PFSK-1 (cell line): ENCODE results near the gene REV3L.

Source experiments
- FOXP2 ChIP-seq: optimal IDR thresholded peaks from 2 replicates; pipeline ENCODE3; 2011; ENCODE audit warnings: borderline replicate concordance, control low read depth, inconsistent platforms; ENCODE audit not compliant: insufficient read depth; ENCODE audit errors: extremely low read length, extremely low read depth
- POLR2AphosphoS5 ChIP-seq: IDR thresholded peaks from 2 replicates; pipeline ENCODE4 v1.6.1; 2012; ENCODE audit warnings: low read depth, mild to moderate bottlenecking, control low read depth, low read length, moderate library complexity
- SIN3A ChIP-seq: IDR thresholded peaks from 2 replicates; pipeline ENCODE4 v1.6.1; 2012; ENCODE audit warnings: mild to moderate bottlenecking, low read length, moderate library complexity, borderline replicate concordance; ENCODE audit not compliant: insufficient read depth
- TAF1 ChIP-seq: IDR thresholded peaks from 2 replicates; pipeline ENCODE4 v1.6.1; 2012; ENCODE audit warnings: low read length, control low read depth, borderline replicate concordance; ENCODE audit not compliant: insufficient read depth
- TF ChIP-seq, protein P1 (sequence below), 2 experiments: IDR thresholded peaks; 2 replicates each; pipeline versions ENCODE4 v1.6.1 to v1.8.0; 2011 to 2012; ENCODE audit warnings: low read depth in 2 of 2, low read length in 2 of 2, control low read depth in 1 of 2, inconsistent platforms in 1 of 2, mild to moderate bottlenecking in 1 of 2, moderate library complexity in 1 of 2; ENCODE audit not compliant: insufficient read depth in 1 of 2

The REV3L gene

DNA sequence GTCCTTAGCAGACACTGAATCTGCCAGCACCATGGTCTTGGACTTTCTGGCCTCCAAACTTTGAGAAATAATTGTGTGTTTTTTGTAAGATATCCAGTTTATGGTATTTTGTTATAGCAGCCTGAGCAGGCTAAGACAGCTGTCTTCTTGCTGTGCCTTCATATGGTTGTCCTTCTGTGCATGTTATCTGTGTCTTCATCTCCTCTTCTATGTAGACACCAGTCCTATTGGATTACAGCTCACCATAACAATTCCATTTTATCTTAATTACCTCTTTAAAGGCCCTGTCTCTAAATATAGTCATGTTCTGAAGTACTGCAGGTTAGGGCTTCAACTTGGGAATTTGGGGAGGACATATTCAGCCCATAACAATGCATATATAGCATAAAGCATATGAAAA, 44.3 kb upstream of the REV3L start:
- TF ChIP-seq, protein P1, sequence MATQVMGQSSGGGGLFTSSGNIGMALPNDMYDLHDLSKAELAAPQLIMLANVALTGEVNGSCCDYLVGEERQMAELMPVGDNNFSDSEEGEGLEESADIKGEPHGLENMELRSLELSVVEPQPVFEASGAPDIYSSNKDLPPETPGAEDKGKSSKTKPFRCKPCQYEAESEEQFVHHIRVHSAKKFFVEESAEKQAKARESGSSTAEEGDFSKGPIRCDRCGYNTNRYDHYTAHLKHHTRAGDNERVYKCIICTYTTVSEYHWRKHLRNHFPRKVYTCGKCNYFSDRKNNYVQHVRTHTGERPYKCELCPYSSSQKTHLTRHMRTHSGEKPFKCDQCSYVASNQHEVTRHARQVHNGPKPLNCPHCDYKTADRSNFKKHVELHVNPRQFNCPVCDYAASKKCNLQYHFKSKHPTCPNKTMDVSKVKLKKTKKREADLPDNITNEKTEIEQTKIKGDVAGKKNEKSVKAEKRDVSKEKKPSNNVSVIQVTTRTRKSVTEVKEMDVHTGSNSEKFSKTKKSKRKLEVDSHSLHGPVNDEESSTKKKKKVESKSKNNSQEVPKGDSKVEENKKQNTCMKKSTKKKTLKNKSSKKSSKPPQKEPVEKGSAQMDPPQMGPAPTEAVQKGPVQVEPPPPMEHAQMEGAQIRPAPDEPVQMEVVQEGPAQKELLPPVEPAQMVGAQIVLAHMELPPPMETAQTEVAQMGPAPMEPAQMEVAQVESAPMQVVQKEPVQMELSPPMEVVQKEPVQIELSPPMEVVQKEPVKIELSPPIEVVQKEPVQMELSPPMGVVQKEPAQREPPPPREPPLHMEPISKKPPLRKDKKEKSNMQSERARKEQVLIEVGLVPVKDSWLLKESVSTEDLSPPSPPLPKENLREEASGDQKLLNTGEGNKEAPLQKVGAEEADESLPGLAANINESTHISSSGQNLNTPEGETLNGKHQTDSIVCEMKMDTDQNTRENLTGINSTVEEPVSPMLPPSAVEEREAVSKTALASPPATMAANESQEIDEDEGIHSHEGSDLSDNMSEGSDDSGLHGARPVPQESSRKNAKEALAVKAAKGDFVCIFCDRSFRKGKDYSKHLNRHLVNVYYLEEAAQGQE (IDR thresholded peaks at IDR 0.05; ENCODE audit: insufficient read depth in 1 of 2, low read depth in 2 of 2, low read length in 2 of 2) = no peak
- no peak for TF ChIP-seq FOXP2
- TF ChIP-seq TAF1 = no peak
- no peak for TF ChIP-seq POLR2AphosphoS5
- TF ChIP-seq SIN3A = no peak

DNA sequence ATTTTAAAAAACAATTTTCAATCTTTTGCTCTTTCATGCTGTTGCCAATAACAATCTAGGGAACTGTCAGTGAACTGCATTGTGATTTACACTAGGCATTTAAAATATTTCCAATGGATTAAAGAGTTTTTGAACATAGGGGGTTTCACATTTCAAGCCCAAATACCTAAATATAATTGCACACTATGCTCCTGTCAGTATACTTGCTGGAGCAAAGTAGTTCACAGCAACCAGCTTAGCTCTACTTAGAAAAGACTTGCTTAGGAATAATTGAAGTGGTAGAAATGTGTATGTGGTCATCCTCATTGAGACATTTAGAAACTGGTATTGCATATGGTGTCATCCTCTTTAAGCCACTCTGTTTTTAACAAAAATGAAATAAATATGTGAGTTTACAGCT, 41.7 kb upstream of the REV3L start:
- TF ChIP-seq, protein P1 (IDR thresholded peaks at IDR 0.05; ENCODE audit: insufficient read depth in 1 of 2, low read depth in 2 of 2, low read length in 2 of 2) = no peak
- TF ChIP-seq POLR2AphosphoS5 (no peak), FOXP2 (no peak), SIN3A (no peak), TAF1 (no peak)

GRCh38 chr6:111524252-111524651, 41.2 kb upstream of the REV3L start:
- TF ChIP-seq, protein P1 (IDR thresholded peaks at IDR 0.05; ENCODE audit: insufficient read depth in 1 of 2, low read depth in 2 of 2, low read length in 2 of 2) = no peak
- TF ChIP-seq TAF1 = no peak
- TF ChIP-seq POLR2AphosphoS5 = no peak
- no peak for TF ChIP-seq FOXP2
- TF ChIP-seq SIN3A = no peak

DNA sequence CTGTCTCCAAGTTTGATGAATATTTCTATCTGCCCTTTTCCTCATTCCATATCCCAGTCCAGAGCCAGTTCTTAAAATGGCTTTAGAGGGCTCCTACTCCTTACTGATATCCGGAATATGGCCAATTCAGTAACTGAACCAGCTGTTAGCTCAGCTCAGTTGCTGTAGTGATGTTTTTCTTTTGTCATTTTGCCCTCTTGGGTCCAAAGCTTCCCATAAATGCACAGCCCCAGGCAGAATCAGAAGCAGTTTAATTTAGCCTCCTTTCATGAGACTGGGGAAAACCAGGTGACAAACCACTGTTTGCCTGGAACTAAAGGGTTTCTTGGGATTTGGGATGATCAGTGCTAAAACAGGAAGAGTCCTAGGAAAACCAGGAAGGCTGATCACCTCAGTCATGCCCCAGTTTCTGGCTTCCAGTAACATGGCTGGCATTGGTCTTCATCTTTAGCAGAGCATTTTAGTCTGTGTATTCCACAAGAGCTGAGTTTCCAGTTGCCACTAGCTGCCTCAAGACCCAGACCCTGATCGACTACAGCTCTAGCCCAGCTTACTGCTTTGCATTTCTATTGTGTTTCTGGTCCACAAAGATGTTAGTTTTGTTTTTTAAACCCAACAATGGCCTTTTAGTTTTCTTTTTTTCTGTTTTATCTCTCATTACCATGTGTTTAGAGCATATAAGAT, 40.6 kb upstream of the REV3L start:
- no peak for TF ChIP-seq TAF1
- no peak for TF ChIP-seq POLR2AphosphoS5
- TF ChIP-seq, protein P1 (IDR thresholded peaks at IDR 0.05; ENCODE audit: insufficient read depth in 1 of 2, low read depth in 2 of 2, low read length in 2 of 2) = no peak
- no peak for TF ChIP-seq SIN3A
- TF ChIP-seq FOXP2 = no peak
